HepG2 (cell line): Measurements from ENCODE around the gene ATAD2B. TPM values are rescaled to one million over a fixed set of nuclear protein-coding genes. Genes with fewer than 3 reads are reported as not detected.

Experiments
- ATAC-seq: fragments of 200-7000 bp; cut with Tn5 transposase; 3 replicates; pipeline ENCODE4 v1.9.1; 2020; ENCODE audit warnings: mild to moderate bottlenecking, moderate library complexity
- BruUV-seq: library from RNA; stranded (reverse); fragments of 400-500 nt; replicated peaks from 2 replicates; lab custom pipeline; 2021; lab: Mats Ljungman, UMichigan
- CTCF ChIA-PET: fragments of 300-600 bp; formaldehyde crosslinking; extraction: SDS; loops from one replicate; lab custom pipeline; 2021; ENCODE audit warnings: low total read pairs, inconsistent platforms, low intra/inter-chr PET ratio; lab: Yijun Ruan, JAX
- POLR2A ChIA-PET: fragments of 350-600 bp; sonication (Branson Sonifier 250); formaldehyde crosslinking; loops from one replicate; lab custom pipeline; 2020; ENCODE audit warnings: antibody characterized with exemption, inconsistent platforms; lab: Yijun Ruan, JAX
- DNase-seq: peaks from one replicate; pipeline ENCODE4 v3.0.0-alpha.2; 2015; ENCODE audit warnings: low spot score
- FAIRE-seq: peaks from 3 replicates; lab custom pipeline; 2011; peaks lifted over from hg19 to GRCh38; lab: Jason Lieb, UNC
- H2AFZ ChIP-seq: one replicate; pipeline ENCODE4 v1.6.1; 2011; ENCODE audit warnings: low read length, inconsistent platforms
- H3K27ac ChIP-seq: fragments of 300-600 bp; 3 replicates; pipeline ENCODE4 v1.8.0; 2011; ENCODE audit warnings: mixed run types, mild to moderate bottlenecking, mixed read lengths, low read length, inconsistent platforms; ENCODE audit not compliant: insufficient read depth; ENCODE audit errors: extremely low read length
- H3K27me3 ChIP-seq, 2 experiments: fragments of 200-600 bp in 1 of 2; 2 replicates in 1 of 2; 3 replicates in 1 of 2; pipeline versions ENCODE4 v1.6.0 to v1.8.0; 2011; ENCODE audit warnings: low read length in 2 of 2, mild to moderate bottlenecking in 2 of 2, moderate library complexity in 2 of 2, inconsistent platforms in 1 of 2; ENCODE audit not compliant: insufficient read depth in 2 of 2, control insufficient read depth in 1 of 2
- H3K36me3 ChIP-seq, 2 experiments: fragments of 200-600 bp in 1 of 2; replicated peaks in 1 of 2; 2 replicates in 1 of 2; 3 replicates in 1 of 2; pipeline versions ENCODE4 v1.5.1 to v1.8.0; 2011; ENCODE audit warnings: low read length in 2 of 2, inconsistent platforms in 1 of 2; ENCODE audit not compliant: insufficient read depth in 2 of 2, control insufficient read depth in 1 of 2
- H3K4me1 ChIP-seq: 2 replicates; pipeline ENCODE4 v1.5.1; 2012; ENCODE audit warnings: low read length, inconsistent platforms; ENCODE audit not compliant: insufficient read depth
- H3K4me2 ChIP-seq: 2 replicates; pipeline ENCODE4 v1.6.0; 2011; ENCODE audit warnings: low read depth, low read length, inconsistent platforms
- H3K4me3 ChIP-seq, 3 experiments: fragments of 200-600 bp in 1 of 3; sonication (generic), shearing (Covaris generic) in 1 of 3; replicated peaks in 1 of 3; 2 replicates each; pipeline ENCODE4 v1.5.1; 2011 to 2016; ENCODE audit warnings: low read length in 3 of 3, inconsistent platforms in 2 of 3, low read depth in 2 of 3, mild to moderate bottlenecking in 2 of 3, control low read depth in 1 of 3, mixed read lengths in 1 of 3; ENCODE audit not compliant: insufficient read depth in 1 of 3
- H3K79me2 ChIP-seq: one replicate; pipeline ENCODE4 v1.6.1; 2011; ENCODE audit warnings: low read length, inconsistent platforms; ENCODE audit not compliant: insufficient read depth
- H3K9ac ChIP-seq: 2 replicates; pipeline ENCODE4 v1.6.0; 2011; ENCODE audit warnings: mild to moderate bottlenecking, low read depth, low read length, inconsistent platforms; ENCODE audit not compliant: insufficient read depth
- H3K9me3 ChIP-seq: 2 replicates; pipeline ENCODE4 v1.5.1; 2012; ENCODE audit warnings: mild to moderate bottlenecking, low read length
- H4K20me1 ChIP-seq: 2 replicates; pipeline ENCODE4 v1.6.0; 2011; ENCODE audit warnings: inconsistent platforms, mild to moderate bottlenecking, low read length, moderate library complexity; ENCODE audit not compliant: insufficient read depth
- ATF7-NPFF ChIP-seq: sonication (generic); formaldehyde crosslinking; IDR thresholded peaks from 2 replicates; pipeline ENCODE4 v1.8.1; 2023; ENCODE audit warnings: mild to moderate bottlenecking, low read depth, missing genetic modification reagents, moderate library complexity
- CBFB ChIP-seq: sonication (generic); formaldehyde crosslinking; IDR thresholded peaks from 2 replicates; pipeline ENCODE4 v1.4.0; 2020; ENCODE audit warnings: missing genetic modification reagents
- CHD2 ChIP-seq: IDR thresholded peaks from 2 replicates; pipeline ENCODE4 v1.6.1; 2011; ENCODE audit warnings: low read depth, low read length, improper control_type of control experiment
- CTCF ChIP-seq: sonication (generic); formaldehyde crosslinking; IDR thresholded peaks from 2 replicates; pipeline ENCODE4 v1.5.0; 2020; ENCODE audit warnings: mild to moderate bottlenecking, missing genetic modification reagents, moderate library complexity
- RXRA ChIP-seq: sonication (generic); formaldehyde crosslinking; IDR thresholded peaks from 2 replicates; pipeline ENCODE4 v1.5.1; 2020; ENCODE audit warnings: missing genetic modification reagents
- STAG1 ChIP-seq: sonication (generic); formaldehyde crosslinking; IDR thresholded peaks from 2 replicates; pipeline ENCODE4 v1.4.0; 2020; ENCODE audit warnings: missing genetic modification reagents
- TBL1XR1 ChIP-seq: fragments of 150-350 bp; IDR thresholded peaks from 2 replicates; pipeline ENCODE4 v1.6.1; 2014; ENCODE audit warnings: borderline replicate concordance, low read length; ENCODE audit not compliant: partially characterized antibody
- TCF7 ChIP-seq: sonication (generic); IDR thresholded peaks from 2 replicates; pipeline ENCODE4 v1.6.1; 2016; ENCODE audit warnings: antibody characterized with exemption, low read depth
- ZC3H13 ChIP-seq: sonication (generic); formaldehyde crosslinking; IDR thresholded peaks from 2 replicates; pipeline ENCODE4 v1.8.1; 2023; ENCODE audit warnings: mild to moderate bottlenecking, missing genetic modification reagents, moderate library complexity
- ZNF235 ChIP-seq: sonication (generic); formaldehyde crosslinking; IDR thresholded peaks from 2 replicates; pipeline ENCODE4 v1.8.1; 2023; ENCODE audit warnings: mild to moderate bottlenecking, missing genetic modification reagents, borderline replicate concordance
- ZNF460 ChIP-seq: sonication (generic); formaldehyde crosslinking; IDR thresholded peaks from 2 replicates; pipeline ENCODE4 v1.5.1; 2020; ENCODE audit warnings: missing genetic modification reagents, mild to moderate bottlenecking, borderline replicate concordance
- ZNF660 ChIP-seq: sonication (generic); formaldehyde crosslinking; IDR thresholded peaks from 2 replicates; pipeline ENCODE4 v1.5.1; 2020; ENCODE audit warnings: mild to moderate bottlenecking, low read depth, missing genetic modification reagents, borderline replicate concordance
- ZSCAN9 ChIP-seq: IDR thresholded peaks from 2 replicates; pipeline ENCODE4 v1.6.1; 2016; ENCODE audit warnings: borderline replicate concordance
- WGBS: methylation state at CpG from one replicate; pipeline ENCODE4 v1.1.6; 2017; ENCODE audit warnings: low lambda C conversion rate; 5-methylcytosine and 5-hydroxymethylcytosine counted together
- in situ Hi-C: cut with HindIII; loops from 2 replicates; pipeline ENCODE4 v1.10.0; 2017; ENCODE audit warnings: low pct_unique_long_range_greater_than_20kb; ENCODE audit not compliant: extremely low pct_ligation_motif_present
- intact Hi-C: fragments of 100-400 bp; cut with micrococcal nuclease; formaldehyde crosslinking; loops from one replicate; pipeline ENCODE4 v1.10.0; 2022; ENCODE audit not compliant: unreplicated experiment
- polyA plus RNA-seq, 8 experiments: library from polyadenylated mRNA; depleted of rRNA in 3 of 8; stranded (reverse) in 7 of 8; unstranded in 1 of 8; fragments of >200 nt; fragmentation: Illumina TruSeq in 4 of 8; extraction: Trizol in 4 of 8; gene quantifications; 2 replicates each; pipeline versions ENCODE4 v1.2.1 to v1.2.3, GENCODE V29; 2011 to 2016; ENCODE audit warnings: low read depth in 4 of 8, missing spikeins in 1 of 8, mixed read lengths in 1 of 8; ENCODE audit not compliant: insufficient read depth in 1 of 8
- total RNA-seq, 5 experiments: library from RNA; depleted of rRNA; stranded (reverse); fragments of >200 nt; fragmentation: Illumina TruSeq; extraction: Trizol; gene quantifications; 2 replicates each; pipeline ENCODE4 v1.2.3, GENCODE V29; 2016; ENCODE audit warnings: low read depth in 1 of 5
- TF ChIP-seq, protein P1 (sequence below): sonication (generic); formaldehyde crosslinking; IDR thresholded peaks from 2 replicates; pipeline ENCODE4 v1.5.0; 2020; ENCODE audit warnings: missing genetic modification reagents
- TF ChIP-seq, protein P2 (sequence below): sonication (generic); formaldehyde crosslinking; IDR thresholded peaks from 2 replicates; pipeline ENCODE4 v1.4.0; 2020; ENCODE audit warnings: missing genetic modification reagents
- TF ChIP-seq, protein P3 (sequence below): sonication (generic); formaldehyde crosslinking; IDR thresholded peaks from 2 replicates; pipeline ENCODE4 v1.4.0; 2020; ENCODE audit warnings: missing genetic modification reagents, borderline replicate concordance

Gene ATAD2B
- total and polyA plus RNA-seq, 2 of the 13 experiments (the other 11 are each of a cell fraction or from before 2014, with no cell fraction given): 5.3 to 22.2 TPM

GRCh38 chr2:23721454-23721826 is 205.5 kb downstream of the ATAD2B start:
- no peak; the same call in 2 of the 3 replicates for ATAC-seq

GRCh38 chr2:23720705-23721453 is 206.0 kb downstream of the ATAD2B start:
- no peaks in the 10 kb centered on the region for H3K27me3 ChIP-seq
- no peaks in the 10 kb centered on the region for H3K4me1 ChIP-seq
- POLR2A ChIA-PET: no interaction called here
- H2AFZ ChIP-seq: no peak overlapping the region
- no peak overlapping the region for H3K4me2 ChIP-seq
- H4K20me1 ChIP-seq: no peaks in the 10 kb centered on the region
- CTCF ChIA-PET: no interaction called here
- H3K79me2 ChIP-seq: no peaks in the 10 kb centered on the region
- peak; percentile 37; the same call in 2 of the 3 replicates for ATAC-seq
- 100% methylated on average over 3 of the region's 4 CpGs for WGBS
- in situ Hi-C loops (no loop called here), intact Hi-C loops (no loop called here)
- FAIRE-seq: no peak
- no peak for DNase-seq
- no peak overlapping the region for H3K9ac ChIP-seq
- no TSS peak for BruUV-seq
- H3K36me3 ChIP-seq: 0 out of 5 replicates have a peak, but pooled peaks cover 0 to under 1% of the 10 kb centered on the region in 2 experiments
- H3K9me3 ChIP-seq: peaks cover 13% of the 10 kb centered on the region
- H3K4me3 ChIP-seq: no peak overlapping the region
- no peak overlapping the region for H3K27ac ChIP-seq
- TF ChIP-seq, protein P1, sequence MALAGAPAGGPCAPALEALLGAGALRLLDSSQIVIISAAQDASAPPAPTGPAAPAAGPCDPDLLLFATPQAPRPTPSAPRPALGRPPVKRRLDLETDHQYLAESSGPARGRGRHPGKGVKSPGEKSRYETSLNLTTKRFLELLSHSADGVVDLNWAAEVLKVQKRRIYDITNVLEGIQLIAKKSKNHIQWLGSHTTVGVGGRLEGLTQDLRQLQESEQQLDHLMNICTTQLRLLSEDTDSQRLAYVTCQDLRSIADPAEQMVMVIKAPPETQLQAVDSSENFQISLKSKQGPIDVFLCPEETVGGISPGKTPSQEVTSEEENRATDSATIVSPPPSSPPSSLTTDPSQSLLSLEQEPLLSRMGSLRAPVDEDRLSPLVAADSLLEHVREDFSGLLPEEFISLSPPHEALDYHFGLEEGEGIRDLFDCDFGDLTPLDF (CRISPR knock-in tag): no peak
- TF ChIP-seq CTCF (CRISPR knock-in tag): no peak
- TF ChIP-seq ZSCAN9 (CRISPR knock-in tag): no peak
- TF ChIP-seq, protein P2, sequence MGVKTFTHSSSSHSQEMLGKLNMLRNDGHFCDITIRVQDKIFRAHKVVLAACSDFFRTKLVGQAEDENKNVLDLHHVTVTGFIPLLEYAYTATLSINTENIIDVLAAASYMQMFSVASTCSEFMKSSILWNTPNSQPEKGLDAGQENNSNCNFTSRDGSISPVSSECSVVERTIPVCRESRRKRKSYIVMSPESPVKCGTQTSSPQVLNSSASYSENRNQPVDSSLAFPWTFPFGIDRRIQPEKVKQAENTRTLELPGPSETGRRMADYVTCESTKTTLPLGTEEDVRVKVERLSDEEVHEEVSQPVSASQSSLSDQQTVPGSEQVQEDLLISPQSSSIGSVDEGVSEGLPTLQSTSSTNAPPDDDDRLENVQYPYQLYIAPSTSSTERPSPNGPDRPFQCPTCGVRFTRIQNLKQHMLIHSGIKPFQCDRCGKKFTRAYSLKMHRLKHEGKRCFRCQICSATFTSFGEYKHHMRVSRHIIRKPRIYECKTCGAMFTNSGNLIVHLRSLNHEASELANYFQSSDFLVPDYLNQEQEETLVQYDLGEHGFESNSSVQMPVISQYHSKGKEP (CRISPR knock-in tag): no peak
- no peak for TF ChIP-seq CBFB (CRISPR knock-in tag)
- no peak for TF ChIP-seq RXRA (CRISPR knock-in tag)
- TF ChIP-seq TCF7: no peak
- no peak for TF ChIP-seq TBL1XR1
- TF ChIP-seq, protein P3, sequence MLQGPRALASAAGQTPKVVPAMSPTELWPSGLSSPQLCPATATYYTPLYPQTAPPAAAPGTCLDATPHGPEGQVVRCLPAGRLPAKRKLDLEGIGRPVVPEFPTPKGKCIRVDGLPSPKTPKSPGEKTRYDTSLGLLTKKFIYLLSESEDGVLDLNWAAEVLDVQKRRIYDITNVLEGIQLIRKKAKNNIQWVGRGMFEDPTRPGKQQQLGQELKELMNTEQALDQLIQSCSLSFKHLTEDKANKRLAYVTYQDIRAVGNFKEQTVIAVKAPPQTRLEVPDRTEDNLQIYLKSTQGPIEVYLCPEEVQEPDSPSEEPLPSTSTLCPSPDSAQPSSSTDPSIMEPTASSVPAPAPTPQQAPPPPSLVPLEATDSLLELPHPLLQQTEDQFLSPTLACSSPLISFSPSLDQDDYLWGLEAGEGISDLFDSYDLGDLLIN (CRISPR knock-in tag): no peak

More at GRCh38 chr2:23721454-23721826, 205.5 kb downstream of the ATAD2B start:
- ChIA-PET CTCF (no interaction called here), POLR2A (no interaction called here)
- peaks cover 13% of the 10 kb centered on the region for H3K9me3 ChIP-seq
- no peaks in the 10 kb centered on the region for H3K79me2 ChIP-seq
- no TSS peak for BruUV-seq
- no peak overlapping the region for H3K4me2 ChIP-seq
- H3K27ac ChIP-seq: no peak overlapping the region
- intact Hi-C loops (no loop called here), in situ Hi-C loops (no loop called here)
- H3K4me3 ChIP-seq: no peak overlapping the region
- H3K27me3 ChIP-seq: no peaks in the 10 kb centered on the region
- no peak overlapping the region for H2AFZ ChIP-seq
- FAIRE-seq (no peak), DNase-seq (no peak)
- H3K36me3 ChIP-seq: 0 out of 5 replicates have a peak, but pooled peaks cover 0 to 3% of the 10 kb centered on the region in 2 experiments
- no peaks in the 10 kb centered on the region for H3K4me1 ChIP-seq
- no CpG with 5 or more reads among the region's 2 CpGs for WGBS
- H3K9ac ChIP-seq: no peak overlapping the region
- TF ChIP-seq ATF7-NPFF (no peak), CHD2 (no peak), ZC3H13 (no peak), ZNF660 (no peak), STAG1 (CRISPR knock-in tag) (no peak), ZNF460 (CRISPR knock-in tag) (no peak), ZNF235 (CRISPR knock-in tag) (no peak)
- H4K20me1 ChIP-seq: no peaks in the 10 kb centered on the region
